Smooth muscle cell (in vitro differentiated cells): ENCODE measurements around the gene OR5K4. TPM values are rescaled to one million over a fixed set of nuclear protein-coding genes. Genes with fewer than 3 reads are reported as not detected.

Experiments used
- DNase-seq: peaks from one replicate; lab custom pipeline; 2025; ENCODE audit not compliant: unreplicated experiment; lab: John Stamatoyannopoulos, UW
- H2AFZ ChIP-seq: fragments of 200-600 bp; sonication (generic); 2 replicates; pipeline ENCODE4 v1.6.0; 2016; ENCODE audit warnings: antibody characterized with exemption, low read depth, mild to moderate bottlenecking
- H3F3A ChIP-seq: fragments of 200-600 bp; sonication (generic); 2 replicates; pipeline ENCODE4 v1.6.0; 2017; ENCODE audit warnings: antibody characterized with exemption, low read depth
- H3K27ac ChIP-seq: fragments of 200-600 bp; sonication (generic); 2 replicates; pipeline ENCODE4 v1.5.1; 2016; ENCODE audit warnings: low read depth, mild to moderate bottlenecking
- H3K27me3 ChIP-seq: fragments of 200-600 bp; sonication (generic); 2 replicates; pipeline ENCODE4 v1.6.1; 2016; ENCODE audit warnings: low read depth, mild to moderate bottlenecking
- H3K36me3 ChIP-seq: fragments of 200-600 bp; sonication (generic); 2 replicates; pipeline ENCODE4 v1.5.1; 2016; ENCODE audit warnings: low read depth
- H3K4me1 ChIP-seq: fragments of 200-600 bp; sonication (generic); 2 replicates; pipeline ENCODE4 v1.5.1; 2016; ENCODE audit warnings: low read depth
- H3K4me2 ChIP-seq: fragments of 200-600 bp; sonication (generic); 2 replicates; pipeline ENCODE4 v1.6.0; 2016; ENCODE audit warnings: mild to moderate bottlenecking
- H3K4me3 ChIP-seq: fragments of 200-600 bp; sonication (generic); 2 replicates; pipeline ENCODE4 v1.5.1; 2016; ENCODE audit warnings: mild to moderate bottlenecking
- H3K79me2 ChIP-seq: fragments of 200-600 bp; sonication (generic); 2 replicates; pipeline ENCODE4 v1.6.0; 2016; ENCODE audit warnings: low read depth, mild to moderate bottlenecking
- H3K9ac ChIP-seq: fragments of 200-600 bp; sonication (generic); 2 replicates; pipeline ENCODE4 v1.6.0; 2016; ENCODE audit warnings: low read depth
- H3K9me3 ChIP-seq: fragments of 200-600 bp; sonication (generic); replicated peaks from 2 replicates; pipeline ENCODE4 v1.5.1; 2016; ENCODE audit warnings: low read depth
- H4K20me1 ChIP-seq: fragments of 200-600 bp; sonication (generic); 2 replicates; pipeline ENCODE4 v1.6.0; 2016; ENCODE audit warnings: low read depth
- polyA plus RNA-seq: library from polyadenylated mRNA; unstranded; fragments of >200 nt; fragmentation: Nextera tagmentation; extraction: Ambion mirVana; gene quantifications from 2 replicates; pipeline ENCODE4 v1.2.1, GENCODE V29; 2016
- total RNA-seq: library from RNA; depleted of rRNA; stranded (reverse); fragments of >200 nt; gene quantifications from 2 replicates; pipeline ENCODE4 v1.2.3, GENCODE V29; 2014
- TF ChIP-seq, protein P1 (sequence below): fragments of 200-600 bp; sonication (generic); IDR thresholded peaks from 2 replicates; pipeline ENCODE4 v1.5.1; 2017; ENCODE audit warnings: borderline replicate concordance, mild to moderate bottlenecking, antibody characterized with exemption; ENCODE audit not compliant: insufficient read depth, poor library complexity, severe bottlenecking

Gene OR5K4
- total and polyA plus RNA-seq, 2 experiments from 2014 or later: not detected

DNA sequence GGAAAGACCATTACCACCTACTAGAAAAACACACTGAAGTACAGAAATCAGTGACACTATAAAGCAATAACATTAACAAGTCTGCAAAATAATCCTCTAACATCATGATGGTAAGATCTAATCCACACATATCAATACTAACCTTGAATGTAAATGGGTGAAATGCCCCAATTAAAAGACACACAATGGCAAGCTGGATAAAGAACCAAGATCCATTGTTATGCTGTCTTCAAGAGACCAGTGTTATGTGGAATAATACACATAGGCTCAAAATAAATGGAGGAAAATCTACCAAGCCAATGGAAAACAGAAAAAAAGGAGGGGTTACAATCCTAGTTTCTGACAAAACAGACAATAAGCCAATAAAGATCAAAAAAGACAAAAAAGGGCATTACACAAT lies 50.4 kb downstream of the OR5K4 start:
- Histone ChIP-seq H3K79me2 (no peaks in the 10 kb centered on the region), H3K9ac (no peak overlapping the region), H3K9me3 (peaks cover 9% of the 10 kb centered on the region), H3K4me3 (no peak overlapping the region), H3K27ac (no peak overlapping the region), H2AFZ (no peak overlapping the region), H3K4me2 (no peak overlapping the region), H4K20me1 (no peaks in the 10 kb centered on the region), H3K4me1 (no peaks in the 10 kb centered on the region), H3F3A (no peaks in the 10 kb centered on the region), H3K36me3 (no peaks in the 10 kb centered on the region), H3K27me3 (no peaks in the 10 kb centered on the region)
- TF ChIP-seq, protein P1, sequence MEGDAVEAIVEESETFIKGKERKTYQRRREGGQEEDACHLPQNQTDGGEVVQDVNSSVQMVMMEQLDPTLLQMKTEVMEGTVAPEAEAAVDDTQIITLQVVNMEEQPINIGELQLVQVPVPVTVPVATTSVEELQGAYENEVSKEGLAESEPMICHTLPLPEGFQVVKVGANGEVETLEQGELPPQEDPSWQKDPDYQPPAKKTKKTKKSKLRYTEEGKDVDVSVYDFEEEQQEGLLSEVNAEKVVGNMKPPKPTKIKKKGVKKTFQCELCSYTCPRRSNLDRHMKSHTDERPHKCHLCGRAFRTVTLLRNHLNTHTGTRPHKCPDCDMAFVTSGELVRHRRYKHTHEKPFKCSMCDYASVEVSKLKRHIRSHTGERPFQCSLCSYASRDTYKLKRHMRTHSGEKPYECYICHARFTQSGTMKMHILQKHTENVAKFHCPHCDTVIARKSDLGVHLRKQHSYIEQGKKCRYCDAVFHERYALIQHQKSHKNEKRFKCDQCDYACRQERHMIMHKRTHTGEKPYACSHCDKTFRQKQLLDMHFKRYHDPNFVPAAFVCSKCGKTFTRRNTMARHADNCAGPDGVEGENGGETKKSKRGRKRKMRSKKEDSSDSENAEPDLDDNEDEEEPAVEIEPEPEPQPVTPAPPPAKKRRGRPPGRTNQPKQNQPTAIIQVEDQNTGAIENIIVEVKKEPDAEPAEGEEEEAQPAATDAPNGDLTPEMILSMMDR: no peak
- no peak for DNase-seq

Other genes with a start within 250 kb of the OR5K4 start
- gene OR5H1, start 223.1 kb upstream of the OR5K4 start, total RNA-seq: not detected in 2 replicates
- not detected in 2 replicates for gene OR5H1, start 223.1 kb upstream of the OR5K4 start, polyA plus RNA-seq
- gene OR5H14, start 206.4 kb upstream of the OR5K4 start, total RNA-seq: not detected in 2 replicates
- gene OR5H14, start 206.4 kb upstream of the OR5K4 start, polyA plus RNA-seq: not detected in 2 replicates
- not detected in 2 replicates for gene OR5H15, start 187.2 kb upstream of the OR5K4 start, total RNA-seq
- gene OR5H15, start 187.2 kb upstream of the OR5K4 start, polyA plus RNA-seq: not detected in 2 replicates
- gene OR5H6, start 89.6 kb upstream of the OR5K4 start, total RNA-seq: not detected in 2 replicates
- not detected in 2 replicates for gene OR5H6, start 89.6 kb upstream of the OR5K4 start, polyA plus RNA-seq
- not detected in 2 replicates for gene OR5H2, start 71.3 kb upstream of the OR5K4 start, total RNA-seq
- not detected in 2 replicates for gene OR5H2, start 71.3 kb upstream of the OR5K4 start, polyA plus RNA-seq
- not detected in 2 replicates for gene OR5K3, start 36.8 kb downstream of the OR5K4 start, total RNA-seq
- not detected in 2 replicates for gene OR5K3, start 36.8 kb downstream of the OR5K4 start, polyA plus RNA-seq
- not detected in 2 replicates for gene OR5K1, start 109.3 kb downstream of the OR5K4 start, total RNA-seq
- gene OR5K1, start 109.3 kb downstream of the OR5K4 start, polyA plus RNA-seq: 0.05 TPM in 1 of 2 replicates, not detected in the other
- gene OR5K2, start 143.8 kb downstream of the OR5K4 start, total RNA-seq: not detected in 2 replicates
- not detected in 2 replicates for gene OR5K2, start 143.8 kb downstream of the OR5K4 start, polyA plus RNA-seq
- 161 and 179 TPM in 2 replicates for gene CLDND1, start 169.0 kb downstream of the OR5K4 start, total RNA-seq
- gene CLDND1, start 169.0 kb downstream of the OR5K4 start, polyA plus RNA-seq: 99.9 and 111 TPM in 2 replicates
- not detected in 2 replicates for gene GPR15, start 178.1 kb downstream of the OR5K4 start, total RNA-seq
- not detected in 2 replicates for gene GPR15, start 178.1 kb downstream of the OR5K4 start, polyA plus RNA-seq
- 42.8 and 44.8 TPM in 2 replicates for gene CPOX, start 239.8 kb downstream of the OR5K4 start, total RNA-seq
- 19.3 and 25.8 TPM in 2 replicates for gene CPOX, start 239.8 kb downstream of the OR5K4 start, polyA plus RNA-seq